ENCODE data around the gene SOHLH1.

GRCh38 chr9:135657416-135657815, 41.9 kb downstream of the SOHLH1 start:
- TF ChIP-seq CTCF (IDR thresholded peaks at IDR 0.05): no peak
- TF ChIP-seq POLR2A (IDR thresholded peaks at IDR 0.05; ENCODE audit: low read length): no peak
- TF ChIP-seq MAX (IDR thresholded peaks at IDR 0.05): no peak
- TF ChIP-seq REST (IDR thresholded peaks at IDR 0.05): no peak
- no peak for TF ChIP-seq POLR2AphosphoS2 (conservative IDR thresholded peaks at IDR 0.05; ENCODE audit: low read length)
- no peak for TF ChIP-seq RAD21 (conservative IDR thresholded peaks at IDR 0.05 in 1 of 2, IDR thresholded peaks at IDR 0.05 in 1 of 2)
- TF ChIP-seq SMC3 (IDR thresholded peaks at IDR 0.05): no peak
- TF ChIP-seq CEBPB (IDR thresholded peaks at IDR 0.05): no peak
- no peak for TF ChIP-seq ELK1 (IDR thresholded peaks at IDR 0.05; ENCODE audit: low read depth, low read length)
- no peak for TF ChIP-seq ZFP36 (IDR thresholded peaks at IDR 0.05; ENCODE audit: borderline replicate concordance, partially characterized antibody)
- TF ChIP-seq BCL3 (IDR thresholded peaks at IDR 0.05): no peak
- TF ChIP-seq USF2 (IDR thresholded peaks at IDR 0.05): no peak

Measured in A549 (cell line).